DND-41 (cell line): ENCODE data around the gene RALGAPA2.

Experiments used
- ATAC-seq: fragments of 200-7000 bp; cut with Tn5 transposase; 3 replicates; pipeline ENCODE4 v1.9.1; 2021; ENCODE audit warnings: low read depth; ENCODE audit not compliant: insufficient read depth
- DNase-seq: peaks from one replicate; pipeline ENCODE4 v3.0.0-alpha.2; 2020
- H2AFZ ChIP-seq: 2 replicates; pipeline ENCODE4 v1.6.0; 2012; ENCODE audit warnings: low read depth, low read length
- H3K27ac ChIP-seq: 2 replicates; pipeline ENCODE4 v1.5.1; 2012; ENCODE audit warnings: low read length, inconsistent platforms
- H3K27me3 ChIP-seq: fragments of 200-600 bp; sonication (generic); 2 replicates; pipeline ENCODE4 v1.6.0; 2012; ENCODE audit warnings: low read length, mild to moderate bottlenecking, inconsistent platforms; ENCODE audit not compliant: insufficient read depth, poor library complexity
- H3K36me3 ChIP-seq: 2 replicates; pipeline ENCODE4 v1.5.1; 2012; ENCODE audit warnings: low read length, inconsistent platforms; ENCODE audit not compliant: insufficient read depth
- H3K4me1 ChIP-seq: 2 replicates; pipeline ENCODE4 v1.5.1; 2012; ENCODE audit warnings: mild to moderate bottlenecking, low read length; ENCODE audit not compliant: insufficient read depth
- H3K4me2 ChIP-seq: 2 replicates; pipeline ENCODE4 v1.6.0; 2012; ENCODE audit warnings: mild to moderate bottlenecking, moderate library complexity, low read length, inconsistent platforms; ENCODE audit not compliant: insufficient read depth
- H3K4me3 ChIP-seq, 2 experiments: fragments of 200-600 bp in 1 of 2; shearing (Covaris generic) in 1 of 2; 2 replicates each; pipeline ENCODE4 v1.5.1; 2012 to 2016; ENCODE audit warnings: inconsistent platforms in 2 of 2, low read length in 2 of 2, mild to moderate bottlenecking in 2 of 2, low read depth in 1 of 2, moderate library complexity in 1 of 2
- H3K79me2 ChIP-seq: 2 replicates; pipeline ENCODE4 v1.6.0; 2012; ENCODE audit warnings: low read length, inconsistent platforms; ENCODE audit not compliant: insufficient read depth
- H3K9ac ChIP-seq: 2 replicates; pipeline ENCODE4 v1.6.0; 2012; ENCODE audit warnings: low read depth, mild to moderate bottlenecking, inconsistent platforms, low read length, moderate library complexity
- H3K9me3 ChIP-seq: 2 replicates; pipeline ENCODE4 v1.5.1; 2012; ENCODE audit warnings: low read length, moderate library complexity, mild to moderate bottlenecking, inconsistent platforms; ENCODE audit not compliant: insufficient read depth, severe bottlenecking
- H4K20me1 ChIP-seq: 2 replicates; pipeline ENCODE4 v1.6.0; 2012; ENCODE audit warnings: low read length; ENCODE audit not compliant: insufficient read depth
- EZH2 ChIP-seq: IDR thresholded peaks from 3 replicates; pipeline ENCODE4 v1.6.1; 2012; ENCODE audit warnings: borderline replicate concordance, low read depth, mild to moderate bottlenecking, moderate library complexity, low read length, inconsistent platforms; ENCODE audit not compliant: severe bottlenecking
- TF ChIP-seq, protein P1 (sequence below): IDR thresholded peaks from 2 replicates; pipeline ENCODE4 v1.5.1; 2012; ENCODE audit warnings: borderline replicate concordance, low read length, moderate library complexity, mild to moderate bottlenecking; ENCODE audit not compliant: poor library complexity, severe bottlenecking; ENCODE audit errors: extremely low read depth

The RALGAPA2 gene

DNA sequence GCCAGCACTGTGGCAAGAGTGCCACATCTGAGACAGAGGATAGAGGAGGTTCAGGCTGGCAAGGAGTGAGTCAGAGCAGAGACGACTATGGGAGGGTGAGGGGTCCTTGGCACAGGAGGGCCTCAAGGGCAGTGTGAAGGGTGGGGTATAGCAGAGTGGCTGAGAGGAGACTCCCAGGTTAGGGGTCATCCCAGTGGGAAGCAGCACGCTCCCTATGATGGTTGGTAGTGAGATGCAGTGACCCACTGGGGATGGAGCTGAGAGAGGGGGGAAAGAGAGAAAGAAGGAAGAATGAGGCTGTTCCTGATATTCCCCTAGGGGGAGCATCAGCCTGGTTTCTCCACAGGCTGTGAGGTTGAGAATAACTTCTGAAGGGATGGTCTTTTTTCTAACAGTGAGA, 247.2 kb downstream of the RALGAPA2 start:
- peak; percentile 48; the same call in 2 of the 3 replicates for ATAC-seq
- TF ChIP-seq, protein P1, sequence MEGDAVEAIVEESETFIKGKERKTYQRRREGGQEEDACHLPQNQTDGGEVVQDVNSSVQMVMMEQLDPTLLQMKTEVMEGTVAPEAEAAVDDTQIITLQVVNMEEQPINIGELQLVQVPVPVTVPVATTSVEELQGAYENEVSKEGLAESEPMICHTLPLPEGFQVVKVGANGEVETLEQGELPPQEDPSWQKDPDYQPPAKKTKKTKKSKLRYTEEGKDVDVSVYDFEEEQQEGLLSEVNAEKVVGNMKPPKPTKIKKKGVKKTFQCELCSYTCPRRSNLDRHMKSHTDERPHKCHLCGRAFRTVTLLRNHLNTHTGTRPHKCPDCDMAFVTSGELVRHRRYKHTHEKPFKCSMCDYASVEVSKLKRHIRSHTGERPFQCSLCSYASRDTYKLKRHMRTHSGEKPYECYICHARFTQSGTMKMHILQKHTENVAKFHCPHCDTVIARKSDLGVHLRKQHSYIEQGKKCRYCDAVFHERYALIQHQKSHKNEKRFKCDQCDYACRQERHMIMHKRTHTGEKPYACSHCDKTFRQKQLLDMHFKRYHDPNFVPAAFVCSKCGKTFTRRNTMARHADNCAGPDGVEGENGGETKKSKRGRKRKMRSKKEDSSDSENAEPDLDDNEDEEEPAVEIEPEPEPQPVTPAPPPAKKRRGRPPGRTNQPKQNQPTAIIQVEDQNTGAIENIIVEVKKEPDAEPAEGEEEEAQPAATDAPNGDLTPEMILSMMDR = peak; percentile 36
- TF ChIP-seq EZH2 = no peak
- no peaks in the 10 kb centered on the region for H3K9me3 ChIP-seq
- no peaks in the 10 kb centered on the region for H3K36me3 ChIP-seq
- H3K79me2 ChIP-seq = no peaks in the 10 kb centered on the region
- H3K27ac ChIP-seq = no peak overlapping the region
- no peaks in the 10 kb centered on the region for H3K4me1 ChIP-seq
- no peak overlapping the region for H2AFZ ChIP-seq
- H3K27me3 ChIP-seq = no peaks in the 10 kb centered on the region
- no peak overlapping the region for H3K4me3 ChIP-seq
- H3K4me2 ChIP-seq = no peak overlapping the region
- no peak for DNase-seq
- H3K9ac ChIP-seq = no peak overlapping the region
- H4K20me1 ChIP-seq = no peaks in the 10 kb centered on the region

DNA sequence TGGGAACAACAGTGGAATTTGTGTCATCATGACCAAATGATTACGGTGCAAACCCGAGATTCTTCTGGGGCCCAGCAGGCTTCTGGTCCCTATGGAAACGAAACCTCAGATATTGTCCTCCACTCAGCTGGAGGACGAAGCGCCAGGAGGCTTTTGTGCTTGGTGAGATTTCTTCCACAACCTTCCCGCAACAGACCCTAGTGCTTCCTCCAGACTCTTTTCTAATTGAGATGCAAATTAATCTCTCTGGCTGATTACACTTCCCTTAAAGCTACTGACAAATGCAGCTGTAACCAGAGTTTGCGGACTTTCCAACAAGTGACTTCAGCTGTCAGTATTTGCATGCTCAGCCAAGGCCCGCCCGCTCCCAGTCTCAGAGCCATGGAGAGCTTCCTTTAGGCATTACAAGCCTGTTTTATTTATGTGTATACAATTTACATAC, 248.5 kb downstream of the RALGAPA2 start:
- Histone ChIP-seq H3K27me3 (no peaks in the 10 kb centered on the region), H3K9me3 (no peaks in the 10 kb centered on the region), H4K20me1 (no peaks in the 10 kb centered on the region), H3K4me2 (no peak overlapping the region), H3K27ac (no peak overlapping the region), H3K36me3 (no peaks in the 10 kb centered on the region), H3K79me2 (no peaks in the 10 kb centered on the region), H3K9ac (no peak overlapping the region), H3K4me1 (no peaks in the 10 kb centered on the region), H2AFZ (no peak overlapping the region), H3K4me3 (no peak overlapping the region)
- ATAC-seq = no peak
- no peak for DNase-seq
- TF ChIP-seq, protein P1 = no peak
- TF ChIP-seq EZH2 = no peak

DNA sequence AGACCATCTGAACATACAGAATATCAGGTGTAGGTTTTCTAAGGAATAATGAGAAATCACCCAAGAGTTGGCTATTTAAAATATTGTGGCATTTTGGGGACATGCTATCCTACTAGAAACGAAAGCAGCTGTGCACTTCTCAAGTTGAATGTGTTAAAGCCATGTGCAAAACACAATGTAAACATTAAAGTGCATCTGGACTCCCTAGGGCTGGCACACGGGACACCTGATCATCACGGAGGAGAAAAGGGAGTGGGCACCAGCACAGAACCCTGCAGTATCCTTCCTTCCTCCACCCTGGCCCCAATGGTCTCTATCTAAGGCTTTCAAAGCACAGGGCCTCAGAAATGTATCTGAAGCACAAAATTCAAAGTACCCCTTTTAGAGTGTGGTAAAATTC, 250.3 kb downstream of the RALGAPA2 start:
- H3K4me2 ChIP-seq = no peak overlapping the region
- H3K79me2 ChIP-seq = no peaks in the 10 kb centered on the region
- no peaks in the 10 kb centered on the region for H4K20me1 ChIP-seq
- no peaks in the 10 kb centered on the region for H3K9me3 ChIP-seq
- TF ChIP-seq, protein P1 = no peak
- no peak for TF ChIP-seq EZH2
- H3K27me3 ChIP-seq = no peaks in the 10 kb centered on the region
- H2AFZ ChIP-seq = no peak overlapping the region
- DNase-seq (no peak), ATAC-seq (no peak)
- H3K4me1 ChIP-seq = no peaks in the 10 kb centered on the region
- no peak overlapping the region for H3K9ac ChIP-seq
- H3K4me3 ChIP-seq = no peak overlapping the region
- H3K27ac ChIP-seq = no peak overlapping the region
- no peaks in the 10 kb centered on the region for H3K36me3 ChIP-seq

DNA sequence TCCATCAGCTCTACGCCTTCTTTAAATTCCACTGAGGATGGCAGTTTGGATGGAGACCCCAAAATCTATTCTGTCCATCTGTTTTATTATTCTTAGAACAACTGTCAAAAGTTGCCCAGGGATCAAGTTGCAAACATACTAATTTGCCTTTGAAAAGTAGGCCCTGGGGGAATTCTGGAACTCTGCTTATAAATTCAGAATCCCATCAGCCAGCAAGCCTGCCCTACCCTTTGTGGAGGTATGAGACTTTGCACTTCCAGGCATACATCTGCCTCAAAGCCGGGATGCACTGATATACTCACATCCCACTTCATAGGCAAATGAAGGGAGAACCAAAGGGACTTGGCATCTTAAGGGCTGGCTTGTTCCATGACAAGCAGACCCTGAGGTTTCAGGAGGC, 250.9 kb downstream of the RALGAPA2 start:
- DNase-seq = no peak
- H4K20me1 ChIP-seq = no peaks in the 10 kb centered on the region
- no peak overlapping the region for H2AFZ ChIP-seq
- H3K9ac ChIP-seq = no peak overlapping the region
- H3K4me2 ChIP-seq = no peak overlapping the region
- H3K4me1 ChIP-seq = no peaks in the 10 kb centered on the region
- H3K27me3 ChIP-seq = no peaks in the 10 kb centered on the region
- no peak overlapping the region for H3K4me3 ChIP-seq
- no peak overlapping the region for H3K27ac ChIP-seq
- H3K9me3 ChIP-seq = no peaks in the 10 kb centered on the region
- H3K36me3 ChIP-seq = no peaks in the 10 kb centered on the region
- ATAC-seq = no peak
- no peaks in the 10 kb centered on the region for H3K79me2 ChIP-seq
- TF ChIP-seq EZH2 = no peak
- TF ChIP-seq, protein P1 = no peak
